ENCODE data around the gene AKAP10. TPM values are rescaled to one million over a fixed set of nuclear protein-coding genes. Genes with fewer than 3 reads are reported as not detected.

Gene AKAP10
- total RNA-seq, 4 donors from 2014 or later, result 18.7 to 36.8 (median 25.3) TPM

DNA sequence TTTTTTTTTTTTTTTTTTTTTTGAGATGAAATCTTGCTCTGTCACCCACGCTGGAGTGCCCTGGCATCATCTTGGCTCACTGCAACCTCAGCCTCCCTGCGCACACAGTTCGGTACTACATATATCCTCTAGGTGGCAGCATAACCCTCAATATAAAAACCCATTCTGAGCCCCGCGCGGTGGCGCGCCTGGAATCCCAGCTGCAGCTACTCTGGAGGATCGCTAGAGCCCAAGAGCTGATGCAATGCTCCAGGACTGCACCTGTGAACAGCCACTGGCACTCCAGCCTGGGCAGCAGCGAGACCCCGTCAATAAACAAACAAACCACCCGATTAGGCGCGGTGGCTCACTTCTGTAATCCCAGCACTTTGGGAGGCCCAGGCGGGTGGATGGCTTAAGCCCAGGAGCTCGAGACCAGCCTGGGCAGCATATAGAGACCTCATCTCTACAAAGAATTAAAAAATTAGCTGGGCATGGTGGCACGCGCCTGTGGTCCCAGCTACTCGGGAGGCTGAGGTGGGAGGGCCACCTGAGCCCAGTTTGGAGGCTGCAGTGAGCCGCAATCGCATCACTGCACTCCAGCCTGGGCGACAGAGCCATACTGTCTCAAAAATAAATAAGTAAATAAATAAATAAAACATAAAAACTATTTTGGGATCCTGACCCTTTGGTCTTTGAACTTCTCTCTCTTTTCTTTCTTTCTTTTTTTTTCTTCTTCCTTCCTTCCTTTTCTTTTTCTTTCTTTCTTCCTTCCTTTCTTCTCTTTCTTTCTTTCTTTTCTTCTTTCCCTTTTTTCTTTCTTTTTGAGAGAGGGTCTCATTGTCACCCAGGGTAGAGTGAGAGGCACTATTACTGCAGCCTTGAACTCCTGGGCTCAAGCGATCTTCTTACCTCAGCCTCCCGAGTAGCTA, 15.4 kb upstream of the AKAP10 start:
- intact Hi-C loops (cut with DNase I; ENCODE audit: low total_unique reads) (loop anchor here (2.0 kb wide), 1 partner anchor 124 kb away; no protein-coding TSS in a partner anchor), in situ Hi-C loops (cut with MboI; ENCODE audit: low pct_ligation_motif_present in 1 of 4, low pct_unique_long_range_greater_than_20kb in 1 of 4, low sequenced_read_pairs in 3 of 4) (loop anchor here in 3 of 4 donors (5.0 to 25.0 kb wide), 4 partner anchors 119 to 322 kb away; no protein-coding TSS in a partner anchor)
- Histone ChIP-seq H3K4me3 (no peak overlapping the region), H3K9me3 (no peaks in the 10 kb centered on the region), H3K27me3 (no peaks in the 10 kb centered on the region), H3K4me1 (peaks cover 0 to 11% (median 3%) of the 10 kb centered on the region in 4 donors), H3K36me3 (no peaks in the 10 kb centered on the region), H3K27ac (no peak overlapping the region)
- peak; percentile 86 for DNase-seq
- TF ChIP-seq EP300 (IDR thresholded peaks at IDR 0.05; ENCODE audit: low read depth), result no peak
- peak; percentile 68 to 82 (median 73) for TF ChIP-seq CTCF (IDR thresholded peaks at IDR 0.05)
- no peak for TF ChIP-seq POLR2A (IDR thresholded peaks at IDR 0.05)
- TF ChIP-seq POLR2AphosphoS5 (IDR thresholded peaks at IDR 0.05), result no peak
- 24 to 60% methylated on average over 1 to 24 of the region's 24 CpGs for WGBS, 2 donors (ENCODE audit: low coverage in 1 of 2)

GRCh38 chr17:19991252-19991885, 13.7 kb upstream of the AKAP10 start:
- Histone ChIP-seq H3K9me3 (no peaks in the 10 kb centered on the region), H3K4me3 (no peak overlapping the region), H3K27me3 (no peaks in the 10 kb centered on the region), H3K27ac (no peak overlapping the region), H3K4me1 (peaks cover 0 to 8% (median 3%) of the 10 kb centered on the region in 4 donors), H3K36me3 (no peaks in the 10 kb centered on the region)
- in situ Hi-C loops (cut with MboI; ENCODE audit: low pct_ligation_motif_present in 1 of 4, low pct_unique_long_range_greater_than_20kb in 1 of 4, low sequenced_read_pairs in 3 of 4) (loop anchor here in 3 of 4 donors (5.0 to 25.0 kb wide), 4 partner anchors 121 to 323 kb away; no protein-coding TSS in a partner anchor), intact Hi-C loops (cut with DNase I; ENCODE audit: low total_unique reads) (no loop called here)
- DNase-seq, result no peak
- no peak for TF ChIP-seq POLR2A (IDR thresholded peaks at IDR 0.05)
- no peak for TF ChIP-seq CTCF (IDR thresholded peaks at IDR 0.05)
- no peak for TF ChIP-seq POLR2AphosphoS5 (IDR thresholded peaks at IDR 0.05)
- 32 to 44% methylated on average over 2 to 4 of the region's 4 CpGs for WGBS, 2 donors (ENCODE audit: low coverage in 1 of 2)

GRCh38 chr17:19987897-19988296, 10.3 kb upstream of the AKAP10 start:
- in situ Hi-C loops (cut with MboI; ENCODE audit: low pct_ligation_motif_present in 1 of 4, low pct_unique_long_range_greater_than_20kb in 1 of 4, low sequenced_read_pairs in 3 of 4), result loop anchor here in 1 of 4 donors (25.0 kb wide), 1 partner anchor 324 kb away; no protein-coding TSS in a partner anchor
- no peak for TF ChIP-seq CTCF (IDR thresholded peaks at IDR 0.05)
- TF ChIP-seq POLR2AphosphoS5 (IDR thresholded peaks at IDR 0.05), result no peak
- no peak for TF ChIP-seq POLR2A (IDR thresholded peaks at IDR 0.05)
- TF ChIP-seq EP300 (IDR thresholded peaks at IDR 0.05; ENCODE audit: low read depth), result no peak
- 50 to 80% methylated on average over 1 of the region's 1 CpG for WGBS, 2 donors (ENCODE audit: low coverage in 1 of 2)
- intact Hi-C loops (cut with DNase I; ENCODE audit: low total_unique reads), result no loop called here
- DNase-seq, result no peak
- H3K27ac ChIP-seq, result no peak overlapping the region
- no peaks in the 10 kb centered on the region for H3K9me3 ChIP-seq
- peaks cover 0 to 5% (median under 1%) of the 10 kb centered on the region in 4 donors for H3K4me1 ChIP-seq
- no peaks in the 10 kb centered on the region for H3K27me3 ChIP-seq
- no peak overlapping the region for H3K4me3 ChIP-seq
- no peaks in the 10 kb centered on the region for H3K36me3 ChIP-seq
